AG20443 (cell line): ENCODE data around the gene CPN2.

Experiments used
- DNase-seq: peaks from one replicate; pipeline ENCODE4 v3.0.0; 2012; ENCODE audit warnings: low spot score, mixed read lengths

CPN2 gene

DNA sequence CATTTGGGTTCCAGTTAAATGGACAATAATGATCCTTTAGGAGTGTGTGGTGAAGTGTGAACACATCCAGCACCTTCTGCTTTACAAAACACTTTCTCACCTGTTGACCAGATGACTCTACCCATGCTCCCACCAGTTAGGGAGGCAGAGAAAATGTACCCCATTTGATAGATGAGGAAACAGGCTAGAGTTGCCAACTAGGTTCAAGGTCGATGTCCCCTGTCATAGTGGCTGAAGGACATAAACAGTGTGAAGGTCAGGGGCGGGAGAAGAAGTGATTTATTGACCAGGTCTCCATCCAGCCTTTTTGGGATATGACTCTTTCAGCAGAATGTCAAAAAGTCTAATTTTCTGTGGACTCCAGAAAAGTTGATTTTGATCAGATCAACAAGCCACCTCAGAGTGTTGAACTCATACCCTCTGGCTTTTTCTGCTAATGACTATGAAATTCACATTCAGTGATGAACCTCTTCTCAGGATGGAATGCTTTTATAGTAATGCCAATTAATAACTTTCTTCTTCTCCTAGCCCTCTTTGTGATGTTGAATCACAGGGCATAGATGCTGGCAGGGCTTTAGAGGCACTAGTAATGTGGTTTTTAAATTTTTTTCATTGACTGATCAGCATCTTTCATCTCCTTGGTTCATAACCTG is 57.5 kb downstream of the CPN2 start:
- DNase-seq, result no peak

DNA sequence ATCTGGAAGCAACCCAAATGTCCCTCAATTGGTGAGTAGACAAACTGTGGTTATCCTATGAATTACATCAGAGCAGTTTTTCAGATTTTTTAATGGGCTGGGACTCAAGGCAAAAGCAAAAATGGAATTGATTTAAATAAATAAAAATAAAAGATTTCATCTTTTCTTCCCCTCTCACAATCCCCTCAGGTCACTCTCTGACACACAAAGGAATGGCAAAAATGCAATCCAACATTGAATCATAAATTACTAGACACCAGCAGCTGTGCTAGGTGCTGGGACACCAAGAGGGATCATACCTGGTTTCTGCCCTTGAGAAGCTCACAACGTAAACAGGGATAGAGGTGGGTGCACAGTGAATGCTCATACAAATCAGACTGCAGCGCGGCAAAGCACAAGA is 58.8 kb downstream of the CPN2 start:
- DNase-seq, result no peak
